H1 (cell line): ENCODE results near the gene NYAP2.

Source experiments
- BRCA1 ChIP-seq: IDR thresholded peaks from 2 replicates; pipeline ENCODE4 v1.6.1; 2012; ENCODE audit warnings: low read depth, low read length, improper control_type of control experiment
- CHD1 ChIP-seq: IDR thresholded peaks from 2 replicates; pipeline ENCODE4 v1.6.1; 2012; ENCODE audit warnings: low read depth, low read length, improper control_type of control experiment
- CHD2 ChIP-seq: IDR thresholded peaks from 2 replicates; pipeline ENCODE4 v1.6.1; 2012; ENCODE audit warnings: low read length, improper control_type of control experiment
- CHD7 ChIP-seq: fragments of 300-600 bp; sonication (generic); IDR thresholded peaks from 2 replicates; pipeline ENCODE4 v1.7.1; 2012; ENCODE audit warnings: low read length, moderate library complexity, mild to moderate bottlenecking, inconsistent platforms; ENCODE audit not compliant: insufficient replicate concordance
- CTCF ChIP-seq, 3 experiments: IDR thresholded peaks; 1 replicate in 2 of 3; 2 replicates in 1 of 3; pipeline versions ENCODE4 v1.5.1 to v1.6.1; 2011; ENCODE audit warnings: low read length in 3 of 3, mild to moderate bottlenecking in 3 of 3, inconsistent platforms in 2 of 3, low read depth in 1 of 3, moderate library complexity in 1 of 3; ENCODE audit not compliant: insufficient read depth in 1 of 3; ENCODE audit errors: control extremely low read depth in 1 of 3
- EP300 ChIP-seq, 2 experiments: IDR thresholded peaks; 1 replicate in 1 of 2; 2 replicates in 1 of 2; pipeline ENCODE4 v1.6.1; 2011 to 2012; ENCODE audit warnings: low read depth in 2 of 2, low read length in 2 of 2, mild to moderate bottlenecking in 2 of 2, borderline replicate concordance in 1 of 2, inconsistent platforms in 1 of 2, moderate library complexity in 1 of 2
- EZH2 ChIP-seq: fragments of 200-600 bp; sonication (generic); IDR thresholded peaks from 2 replicates; pipeline ENCODE4 v1.7.1; 2012; ENCODE audit warnings: low read depth, mild to moderate bottlenecking, moderate library complexity, low read length, inconsistent platforms; ENCODE audit not compliant: severe bottlenecking
- JUN ChIP-seq: IDR thresholded peaks from 2 replicates; pipeline ENCODE4 v1.6.1; 2011; ENCODE audit warnings: low read depth, mild to moderate bottlenecking, improper control_type of control experiment, low read length
- KDM1A ChIP-seq: fragments of 200-600, 300-600 bp; sonication (generic); IDR thresholded peaks from 2 replicates; pipeline ENCODE4 v1.7.1; 2016; ENCODE audit warnings: mild to moderate bottlenecking, low read length, borderline replicate concordance
- POLR2A ChIP-seq, 2 experiments: IDR thresholded peaks; 1 replicate in 1 of 2; 2 replicates in 1 of 2; pipeline ENCODE4 v1.6.1; 2011; ENCODE audit warnings: low read depth in 2 of 2, low read length in 2 of 2, mild to moderate bottlenecking in 2 of 2; ENCODE audit errors: control extremely low read depth in 1 of 2
- POLR2AphosphoS5 ChIP-seq: IDR thresholded peaks from 2 replicates; pipeline ENCODE4 v1.6.1; 2011; ENCODE audit warnings: low read depth, low read length
- SP4 ChIP-seq: IDR thresholded peaks from 2 replicates; pipeline ENCODE4 v1.6.1; 2012; ENCODE audit warnings: low read length, inconsistent platforms

GRCh38 chr2:225399504-225399903, at the start of gene NYAP2:
- TF ChIP-seq CTCF (IDR thresholded peaks at IDR 0.05; ENCODE audit: control extremely low read depth in 1 of 3, insufficient read depth in 1 of 3, low read depth in 1 of 3, low read length in 3 of 3), result no peak
- TF ChIP-seq POLR2A (IDR thresholded peaks at IDR 0.05; ENCODE audit: control extremely low read depth in 1 of 2, low read depth in 2 of 2, low read length in 2 of 2), result no peak
- no peak for TF ChIP-seq EZH2
- TF ChIP-seq CHD7, result no peak
- TF ChIP-seq POLR2AphosphoS5, result no peak
- TF ChIP-seq EP300 (IDR thresholded peaks at IDR 0.05; ENCODE audit: borderline replicate concordance in 1 of 2, low read depth in 2 of 2, low read length in 2 of 2), result no peak
- TF ChIP-seq CHD1, result no peak
- no peak for TF ChIP-seq JUN
- TF ChIP-seq KDM1A, result no peak
- no peak for TF ChIP-seq BRCA1
- no peak for TF ChIP-seq SP4
- no peak for TF ChIP-seq CHD2
